ENCODE results near the gene STMND1.

STMND1 gene

GRCh38 chr6:17098538-17098937, 3.3 kb upstream of the STMND1 start:
- DNase-seq (ENCODE audit: low spot score) = no peak

- DNase-seq (ENCODE audit: low spot score) = no peak
Measured at GRCh38 chr6:17099401-17100059, 2.3 kb upstream of the STMND1 start.

DNA sequence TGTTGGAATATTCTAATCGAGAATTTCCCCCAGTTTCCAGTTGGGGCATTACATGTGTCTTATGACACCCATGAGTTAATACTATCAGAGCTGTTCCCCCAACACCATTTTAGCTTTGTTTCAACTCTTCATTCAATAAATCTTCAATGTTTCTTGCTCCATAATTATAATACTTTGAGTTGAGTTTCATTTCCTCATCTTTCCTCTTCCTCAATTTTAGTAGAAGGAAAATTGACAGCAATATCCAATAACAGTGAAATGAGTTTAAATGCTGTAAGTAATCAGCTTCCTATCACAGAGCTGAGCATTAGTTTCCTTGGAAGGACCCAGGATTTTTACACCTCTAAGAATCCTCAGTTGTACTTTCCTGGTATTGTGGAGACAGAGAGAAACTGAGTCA, 1.0 kb upstream of the STMND1 start:
- DNase-seq (ENCODE audit: low spot score) = no peak

- no peak for DNase-seq (ENCODE audit: low spot score)
Measured at GRCh38 chr6:17102258-17102870, 514 bp downstream of the STMND1 start.

- no peak for DNase-seq (ENCODE audit: low spot score)
Measured at GRCh38 chr6:17103715-17104114, 1.9 kb downstream of the STMND1 start.

DNA sequence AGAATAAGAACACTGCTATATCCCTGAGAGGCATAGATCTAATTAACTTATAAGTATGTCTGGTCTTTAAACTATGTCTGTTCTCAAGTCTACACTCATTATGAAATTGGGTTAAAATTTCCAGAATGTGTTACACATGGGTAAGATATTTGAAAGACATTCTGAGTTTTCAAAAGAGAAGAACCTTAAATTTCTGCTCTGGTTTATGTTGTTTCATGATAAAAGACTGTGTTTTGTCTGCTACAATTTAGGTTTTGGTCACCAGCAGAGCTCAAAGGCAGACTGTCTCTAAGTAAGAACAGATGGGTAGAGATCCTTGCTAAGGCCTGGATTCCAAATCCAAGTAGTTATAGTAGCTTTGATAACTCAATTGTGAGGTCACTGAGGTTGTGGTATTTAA, 6.0 kb downstream of the STMND1 start:
- DNase-seq (ENCODE audit: low spot score) = peak; percentile 64

DNA sequence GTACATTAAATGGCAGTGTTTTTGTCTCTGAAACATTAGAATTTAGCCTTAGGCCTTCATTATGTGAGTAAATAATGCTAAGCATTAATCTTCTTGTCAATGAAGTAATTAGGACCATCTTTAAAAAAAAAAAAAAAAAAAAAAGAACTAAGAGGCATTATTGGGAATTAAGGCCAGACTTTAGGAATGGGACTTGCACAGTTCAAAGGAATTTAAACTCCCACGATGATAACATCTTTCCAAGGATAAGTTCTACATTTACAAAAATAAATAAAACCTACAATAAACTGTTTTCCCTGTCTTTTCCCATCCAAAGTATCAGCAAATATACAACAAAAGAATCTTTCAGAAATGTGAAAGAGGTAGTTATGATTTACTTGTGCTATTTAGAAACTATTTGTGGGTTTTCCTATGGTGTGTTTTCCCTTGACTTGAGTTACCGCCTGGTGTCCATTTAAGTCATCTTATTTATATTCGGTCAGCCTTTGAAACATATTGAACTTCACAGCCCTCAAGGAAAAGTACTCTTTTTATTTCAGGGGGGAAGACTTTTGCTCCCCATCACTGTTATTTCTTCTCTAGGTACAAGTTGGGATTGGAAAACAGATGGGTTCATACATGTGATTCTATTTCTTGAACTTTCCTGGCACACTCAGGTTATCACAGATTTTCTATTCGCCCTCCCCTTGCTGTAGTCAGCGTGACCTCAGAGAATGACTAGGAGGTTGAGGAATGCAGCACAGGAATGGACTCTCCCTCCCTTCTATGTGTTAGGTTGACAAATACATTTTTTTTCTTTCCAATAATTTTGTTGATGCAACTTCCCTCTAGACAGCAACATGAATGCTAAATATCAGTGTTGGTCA, 13.6 kb downstream of the STMND1 start:
- peak; percentile 82 for DNase-seq (ENCODE audit: low spot score)

GRCh38 chr6:17116117-17116440, 14.2 kb downstream of the STMND1 start:
- DNase-seq (ENCODE audit: low spot score) = no peak

DNA sequence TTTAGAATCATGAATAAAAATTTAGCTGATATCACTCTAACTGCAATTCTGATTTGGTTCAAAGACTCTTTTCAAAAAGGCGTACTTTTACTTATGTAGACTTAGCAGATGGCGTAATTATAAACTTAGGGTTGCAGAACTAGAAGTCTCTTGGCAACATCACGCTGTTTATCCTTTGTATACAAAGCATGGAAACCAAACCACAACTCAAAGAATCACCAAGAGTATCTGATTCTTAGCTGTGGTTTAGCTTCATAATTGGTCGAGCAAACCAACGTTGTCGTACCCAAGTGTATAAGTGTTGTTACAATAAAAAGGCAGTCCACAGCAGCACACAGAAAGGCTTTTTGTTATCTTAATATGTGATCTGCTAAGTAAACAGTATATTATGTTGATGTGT, 18.2 kb downstream of the STMND1 start:
- no peak for DNase-seq (ENCODE audit: low spot score)

- no peak for DNase-seq (ENCODE audit: low spot score)
Measured at GRCh38 chr6:17125407-17125806, 23.6 kb downstream of the STMND1 start.

DNA sequence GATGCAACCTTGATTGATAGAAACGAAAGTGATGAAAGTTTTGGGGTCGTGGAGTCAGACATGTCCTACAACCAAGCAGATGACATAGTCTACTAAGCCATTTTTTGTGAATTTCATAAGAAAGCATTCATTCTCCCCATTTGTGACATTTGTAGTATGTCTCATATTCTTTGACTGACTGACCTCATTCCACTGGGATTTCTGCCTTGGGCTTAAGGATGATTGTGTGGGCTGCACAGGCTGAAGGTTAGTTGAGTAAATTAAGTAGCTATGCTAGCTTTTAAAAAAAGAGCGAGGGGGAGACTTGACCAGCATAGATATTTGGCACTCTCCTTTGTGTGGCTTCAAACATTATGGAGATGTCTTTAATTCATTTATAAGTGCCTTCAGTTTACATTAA, 28.9 kb downstream of the STMND1 start:
- no peak for DNase-seq (ENCODE audit: low spot score)

DNA sequence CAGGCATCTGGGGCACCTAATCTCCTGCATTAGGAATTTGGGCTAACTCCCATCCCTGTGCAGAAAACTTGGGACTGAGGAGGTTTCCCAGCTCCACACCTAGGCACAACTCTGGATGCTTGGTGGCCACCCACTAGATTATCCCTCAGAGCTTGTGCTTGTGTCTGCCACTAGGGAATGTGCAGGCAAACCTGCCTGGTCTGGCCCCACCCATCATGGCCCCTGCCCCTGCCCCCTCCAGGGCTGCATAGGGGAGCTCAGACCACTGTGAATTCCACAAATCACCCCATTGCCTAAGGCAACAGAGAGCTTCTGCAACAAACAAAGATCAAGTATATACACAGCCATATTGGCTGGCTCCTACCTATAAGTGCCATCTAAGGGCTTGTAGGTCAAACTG, 31.1 kb downstream of the STMND1 start:
- DNase-seq (ENCODE audit: low spot score) = no peak

DNA sequence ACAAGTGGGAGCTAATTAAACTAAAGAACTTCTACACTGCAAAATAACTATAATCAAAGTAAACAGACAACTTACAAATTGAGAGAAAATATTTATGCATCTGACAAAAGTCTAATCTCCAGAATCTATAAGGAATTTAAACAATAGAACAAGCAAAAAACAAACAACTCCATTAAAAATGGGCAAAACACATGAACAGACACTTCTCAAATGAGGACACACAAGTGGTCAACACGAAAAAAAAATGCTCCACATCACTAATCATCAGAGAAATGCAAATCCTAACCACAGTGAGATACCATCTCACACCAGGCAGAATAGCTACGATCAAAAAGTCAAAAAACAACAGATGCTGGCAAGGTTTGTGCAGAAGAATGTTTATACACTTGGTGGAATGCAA, 36.2 kb downstream of the STMND1 start:
- no peak for DNase-seq (ENCODE audit: low spot score)

GRCh38 chr6:17144016-17144415, 42.2 kb downstream of the STMND1 start:
- DNase-seq (ENCODE audit: low spot score) = no peak

DNA sequence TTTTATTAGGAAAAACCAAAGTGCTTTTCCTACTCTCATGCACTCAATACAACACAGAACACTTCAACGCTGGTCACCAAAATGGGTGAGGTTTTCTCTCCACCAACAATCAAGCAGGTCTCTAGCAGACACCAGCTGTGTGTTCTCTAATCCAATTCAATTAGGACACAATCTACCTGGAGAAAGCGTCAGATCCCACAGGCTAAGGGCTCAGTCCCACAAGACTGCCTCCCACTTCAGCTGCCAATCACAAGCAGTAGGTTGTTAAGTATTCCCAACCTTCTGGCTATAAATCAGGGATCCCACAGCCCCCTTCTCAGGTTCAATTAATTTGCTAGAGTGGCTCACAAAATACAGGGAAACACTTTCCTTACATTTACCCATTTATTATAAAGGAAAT, 47.7 kb downstream of the STMND1 start:
- no peak for DNase-seq (ENCODE audit: low spot score)

- no peak for DNase-seq (ENCODE audit: low spot score)
Measured at GRCh38 chr6:17150096-17150495, 48.2 kb downstream of the STMND1 start.

DNA sequence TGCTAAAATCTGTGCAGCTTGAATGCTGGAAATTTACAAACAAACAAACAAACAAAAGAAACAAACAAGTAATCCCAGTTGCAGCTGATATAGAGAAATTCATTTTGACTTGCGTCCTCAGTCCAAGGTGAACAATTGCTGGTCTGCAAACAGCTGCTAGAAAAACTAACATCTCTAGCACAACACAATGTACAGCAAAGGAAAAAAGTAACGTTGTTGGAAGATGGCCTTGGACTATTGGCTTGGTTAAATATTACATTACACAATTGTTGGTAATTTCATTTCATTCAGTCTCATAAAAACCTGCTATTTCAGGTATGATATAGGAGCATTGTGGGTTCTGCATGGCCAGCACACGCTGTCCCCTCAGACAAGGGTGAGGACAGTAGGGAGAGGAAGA, 50.0 kb downstream of the STMND1 start:
- no peak for DNase-seq (ENCODE audit: low spot score)

GRCh38 chr6:17152703-17153102, 50.9 kb downstream of the STMND1 start:
- DNase-seq (ENCODE audit: low spot score) = no peak

- DNase-seq (ENCODE audit: low spot score) = peak; percentile 68
Measured at GRCh38 chr6:17156112-17156921, 54.5 kb downstream of the STMND1 start.

DNA sequence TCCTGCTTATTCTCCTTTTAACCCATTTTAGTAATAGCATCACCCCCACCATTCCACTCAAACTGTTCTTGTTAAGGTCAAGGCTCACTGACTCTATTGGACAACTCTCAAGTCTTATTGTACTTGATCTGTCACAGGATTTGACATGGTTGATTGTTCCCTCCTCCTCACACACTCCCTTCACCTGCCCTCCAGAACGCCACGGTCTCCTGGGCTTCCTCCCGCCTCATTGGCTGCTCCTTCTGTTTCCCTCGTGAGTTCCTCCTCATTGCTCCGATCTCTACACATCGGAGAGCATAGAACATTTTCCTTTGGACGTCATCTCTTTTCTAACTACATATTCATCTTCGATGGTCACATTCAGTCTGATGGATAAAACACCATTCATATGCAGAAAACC, 55.1 kb downstream of the STMND1 start:
- DNase-seq (ENCODE audit: low spot score) = no peak

- no peak for DNase-seq (ENCODE audit: low spot score)
Measured at GRCh38 chr6:17157617-17158016, 55.8 kb downstream of the STMND1 start.

- DNase-seq (ENCODE audit: low spot score) = no peak
Measured at GRCh38 chr6:17159240-17159639, 57.4 kb downstream of the STMND1 start.

- DNase-seq (ENCODE audit: low spot score) = no peak
Measured at GRCh38 chr6:17161076-17161475, 59.2 kb downstream of the STMND1 start.
